ENCODE measurements around the gene TNFAIP8L1. TPM values are rescaled to one million over a fixed set of nuclear protein-coding genes. Genes with fewer than 3 reads are reported as not detected.
"Not testable (repeated sequence)": the region's sequence is repeated elsewhere in the genome, so short reads cannot be mapped to it uniquely, and the experiment has no call there.

The TNFAIP8L1 gene
- total RNA-seq, 2 donors from 2014 or later = 4.0 to 6.2 TPM

DNA sequence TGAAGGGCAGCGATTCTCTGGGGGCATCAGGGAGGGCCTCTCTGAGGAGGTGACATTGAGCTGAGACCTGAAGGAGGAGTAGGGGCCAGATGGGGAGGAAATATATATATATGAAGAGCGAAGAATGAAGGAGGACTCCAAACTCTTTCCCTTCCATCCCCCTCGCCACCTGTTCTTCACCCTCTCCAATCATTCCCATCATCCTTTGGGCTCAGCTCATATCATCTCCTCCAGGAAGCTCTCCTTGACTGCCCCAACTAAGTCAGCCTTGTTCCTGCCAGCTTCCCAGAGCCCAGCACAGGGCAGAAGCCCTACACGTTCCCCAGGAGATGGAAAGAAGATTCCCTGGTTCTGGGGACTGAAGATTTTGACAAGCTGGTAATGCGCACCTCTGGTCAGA is 46.9 kb upstream of the TNFAIP8L1 start:
- TF ChIP-seq POLR2AphosphoS5 (IDR thresholded peaks at IDR 0.05) = no peak
- no peak for TF ChIP-seq POLR2A (IDR thresholded peaks at IDR 0.05)
- TF ChIP-seq, protein P1, sequence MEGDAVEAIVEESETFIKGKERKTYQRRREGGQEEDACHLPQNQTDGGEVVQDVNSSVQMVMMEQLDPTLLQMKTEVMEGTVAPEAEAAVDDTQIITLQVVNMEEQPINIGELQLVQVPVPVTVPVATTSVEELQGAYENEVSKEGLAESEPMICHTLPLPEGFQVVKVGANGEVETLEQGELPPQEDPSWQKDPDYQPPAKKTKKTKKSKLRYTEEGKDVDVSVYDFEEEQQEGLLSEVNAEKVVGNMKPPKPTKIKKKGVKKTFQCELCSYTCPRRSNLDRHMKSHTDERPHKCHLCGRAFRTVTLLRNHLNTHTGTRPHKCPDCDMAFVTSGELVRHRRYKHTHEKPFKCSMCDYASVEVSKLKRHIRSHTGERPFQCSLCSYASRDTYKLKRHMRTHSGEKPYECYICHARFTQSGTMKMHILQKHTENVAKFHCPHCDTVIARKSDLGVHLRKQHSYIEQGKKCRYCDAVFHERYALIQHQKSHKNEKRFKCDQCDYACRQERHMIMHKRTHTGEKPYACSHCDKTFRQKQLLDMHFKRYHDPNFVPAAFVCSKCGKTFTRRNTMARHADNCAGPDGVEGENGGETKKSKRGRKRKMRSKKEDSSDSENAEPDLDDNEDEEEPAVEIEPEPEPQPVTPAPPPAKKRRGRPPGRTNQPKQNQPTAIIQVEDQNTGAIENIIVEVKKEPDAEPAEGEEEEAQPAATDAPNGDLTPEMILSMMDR (IDR thresholded peaks at IDR 0.05) = no peak
- Histone ChIP-seq H3K9me3 (no peaks in the 10 kb centered on the region), H3K4me1 (replicated peaks) (no peaks in the 10 kb centered on the region), H3K27ac (no peak overlapping the region), H3K36me3 (no peaks in the 10 kb centered on the region), H3K27me3 (replicated peaks; ENCODE audit: insufficient read depth) (no peaks in the 10 kb centered on the region), H3K4me3 (no peak overlapping the region)
- intact Hi-C loops (cut with DNase I) = no loop called here
- WGBS = 69% methylated on average over 5 of the region's 5 CpGs
- no peak for DNase-seq (ENCODE audit: low spot score)

DNA sequence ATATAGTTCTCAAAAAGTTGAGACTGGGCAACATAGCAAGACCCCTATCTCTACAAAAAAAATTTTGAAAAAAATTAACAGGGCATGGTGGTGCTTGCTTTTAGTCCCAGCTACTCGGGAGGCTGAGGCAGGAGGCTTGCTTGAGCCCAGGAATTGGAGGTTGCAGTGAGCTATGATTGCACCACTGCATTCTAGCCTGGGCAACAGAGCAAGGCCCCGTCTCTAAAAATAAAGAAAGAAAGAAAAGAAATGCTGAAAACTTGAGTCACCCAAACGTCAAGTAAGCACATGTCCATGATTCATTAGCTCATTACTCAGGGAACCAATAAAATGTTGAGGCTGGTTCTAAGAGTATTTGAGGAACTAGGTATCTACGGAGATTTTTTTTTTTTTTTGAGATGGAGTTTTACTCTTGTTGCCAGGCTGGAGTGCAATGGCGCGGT is 45.9 kb upstream of the TNFAIP8L1 start:
- TF ChIP-seq POLR2AphosphoS5 (IDR thresholded peaks at IDR 0.05) (no peak), POLR2A (IDR thresholded peaks at IDR 0.05) (no peak)
- TF ChIP-seq, protein P1 (IDR thresholded peaks at IDR 0.05) = no peak
- Histone ChIP-seq H3K27me3 (replicated peaks; ENCODE audit: insufficient read depth) (peaks cover under 1% of the 10 kb centered on the region), H3K4me3 (no peak overlapping the region), H3K4me1 (replicated peaks) (no peaks in the 10 kb centered on the region), H3K9me3 (no peaks in the 10 kb centered on the region), H3K36me3 (no peaks in the 10 kb centered on the region), H3K27ac (no peak overlapping the region)
- DNase-seq (ENCODE audit: low spot score) = no peak
- intact Hi-C loops (cut with DNase I) = no loop called here
- WGBS = 40% methylated on average over 6 of the region's 6 CpGs

DNA sequence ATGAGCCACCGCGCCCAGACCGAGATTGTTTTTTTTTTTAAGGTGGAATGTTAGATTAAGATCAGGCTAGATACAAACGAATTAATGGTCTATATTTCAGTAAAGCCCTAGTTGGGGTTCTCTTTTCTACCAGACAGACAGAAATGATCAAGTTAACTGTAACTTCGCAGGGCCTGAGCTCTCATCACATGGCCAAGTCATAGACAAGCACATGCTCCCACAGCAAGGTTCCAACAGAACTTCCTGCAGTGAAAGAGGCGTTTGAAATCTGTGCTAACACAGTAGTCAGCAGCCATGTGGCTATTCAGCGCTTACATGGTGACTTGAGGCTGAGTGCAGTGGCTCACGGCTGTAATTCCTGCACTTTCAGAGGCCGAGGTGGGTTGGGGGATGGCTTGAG is 45.1 kb upstream of the TNFAIP8L1 start:
- peaks cover 8% of the 10 kb centered on the region for H3K27me3 ChIP-seq (replicated peaks; ENCODE audit: insufficient read depth)

DNA sequence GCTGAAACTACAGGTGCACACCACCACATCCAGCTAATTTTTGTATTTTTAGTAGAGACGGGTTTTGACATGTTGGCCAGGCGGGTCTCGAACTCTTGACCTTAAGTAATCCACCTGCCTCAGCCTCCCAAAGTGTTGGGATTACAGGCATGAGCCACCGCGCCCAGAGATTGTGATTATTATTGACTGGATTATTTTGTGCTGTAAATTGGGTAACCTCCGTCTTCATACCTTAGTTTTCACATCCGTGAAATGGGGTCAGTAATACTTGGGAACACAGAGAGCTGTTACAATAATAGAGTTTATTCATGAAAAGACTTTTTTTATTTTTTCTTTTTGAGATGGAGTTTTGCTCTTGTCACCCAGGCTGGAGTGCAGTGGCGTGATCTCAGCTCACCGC is 44.2 kb upstream of the TNFAIP8L1 start:
- WGBS = 95% methylated on average over 9 of the region's 9 CpGs
- H3K27me3 ChIP-seq (replicated peaks; ENCODE audit: insufficient read depth); H3K4me1 ChIP-seq (replicated peaks): not testable (repeated sequence)

More for the DNA sequence above, 45.1 kb upstream of the TNFAIP8L1 start:
- 62% methylated on average over 9 of the region's 9 CpGs for WGBS
- H3K36me3 ChIP-seq = no peaks in the 10 kb centered on the region
- TF ChIP-seq POLR2AphosphoS5 (IDR thresholded peaks at IDR 0.05) (no peak), POLR2A (IDR thresholded peaks at IDR 0.05) (no peak)
- TF ChIP-seq, protein P1 (IDR thresholded peaks at IDR 0.05) = no peak
- intact Hi-C loops (cut with DNase I) = no loop called here
- H3K4me1 ChIP-seq (replicated peaks) = no peaks in the 10 kb centered on the region
- DNase-seq (ENCODE audit: low spot score) = no peak
- H3K27ac ChIP-seq = no peak overlapping the region
- H3K4me3 ChIP-seq = no peak overlapping the region
- no peaks in the 10 kb centered on the region for H3K9me3 ChIP-seq

DNA sequence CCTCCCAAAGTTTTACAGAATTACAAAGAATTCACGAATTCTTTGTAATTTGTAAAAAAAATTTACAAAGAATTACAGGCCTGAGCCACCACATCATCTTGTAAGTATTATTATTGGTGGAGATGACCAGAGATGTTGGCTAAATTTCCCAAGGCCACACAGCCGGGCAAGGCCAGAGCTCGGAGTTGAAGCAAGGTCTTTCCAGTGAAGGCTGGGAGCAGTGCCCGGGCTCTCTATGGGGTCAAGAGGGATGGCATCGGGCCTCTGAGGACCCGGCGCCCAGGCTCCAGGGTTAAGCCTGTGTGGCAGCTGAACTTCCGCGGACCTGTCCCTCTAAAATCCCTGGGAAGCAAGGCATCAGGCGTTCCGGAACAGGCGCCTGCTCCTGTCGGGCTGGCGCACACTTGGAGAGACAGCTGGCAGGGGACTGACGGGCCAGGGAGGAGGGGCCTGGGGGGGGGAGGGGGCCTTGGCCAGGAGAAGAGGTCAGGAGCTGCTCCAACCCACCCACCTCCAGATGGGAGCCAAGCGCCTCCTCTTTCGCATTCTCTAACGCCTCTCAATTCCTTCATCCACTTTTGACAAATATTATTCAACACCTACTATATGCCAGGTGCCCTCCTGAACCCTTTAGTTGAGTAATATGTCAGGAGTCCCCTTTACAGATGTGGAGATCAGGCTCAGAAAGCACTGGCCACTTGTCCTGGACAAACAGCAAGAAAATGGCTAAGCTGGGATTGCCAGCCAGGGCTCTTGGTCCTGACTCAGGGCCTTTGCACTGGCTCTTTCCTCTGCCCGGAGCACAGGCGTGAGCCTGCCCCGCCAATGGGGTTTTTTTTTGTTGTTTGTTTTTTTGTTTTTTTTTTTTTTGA is 43.0 kb upstream of the TNFAIP8L1 start:
- Histone ChIP-seq H3K36me3 (no peaks in the 10 kb centered on the region), H3K4me3 (no peak overlapping the region), H3K27ac (no peak overlapping the region), H3K4me1 (replicated peaks) (no peaks in the 10 kb centered on the region), H3K27me3 (replicated peaks; ENCODE audit: insufficient read depth) (peaks cover 10% of the 10 kb centered on the region), H3K9me3 (no peaks in the 10 kb centered on the region)
- intact Hi-C loops (cut with DNase I) = no loop called here
- DNase-seq (ENCODE audit: low spot score) = no peak
- 56% methylated on average over 21 of the region's 21 CpGs for WGBS
- TF ChIP-seq, protein P1 (IDR thresholded peaks at IDR 0.05) = no peak
- TF ChIP-seq POLR2A (IDR thresholded peaks at IDR 0.05) = no peak
- no peak for TF ChIP-seq POLR2AphosphoS5 (IDR thresholded peaks at IDR 0.05)

More for the DNA sequence above, 44.2 kb upstream of the TNFAIP8L1 start:
- H3K9me3 ChIP-seq; H3K4me3 ChIP-seq; H3K27ac ChIP-seq; H3K36me3 ChIP-seq; intact Hi-C loops (cut with DNase I); DNase-seq (ENCODE audit: low spot score): not testable (repeated sequence)
